A549 (cell line): ENCODE results near the gene TRIM8.

Source experiments
- CBX2 ChIP-seq: fragments of 200-600 bp; sonication (generic); IDR thresholded peaks from 2 replicates; pipeline ENCODE4 v1.6.1; 2016; ENCODE audit warnings: low read depth, mild to moderate bottlenecking, borderline replicate concordance
- CEBPB ChIP-seq, 2 experiments: fragments of >200 bp in 1 of 2; sonication (Bioruptor Twin) in 1 of 2; formaldehyde crosslinking in 1 of 2; IDR thresholded peaks; 2 replicates each; pipeline ENCODE4 v1.6.1; 2012 to 2016
- ESRRA ChIP-seq: fragments of 150-350 bp; IDR thresholded peaks from 2 replicates; pipeline ENCODE4 v1.6.1; 2014; ENCODE audit warnings: mild to moderate bottlenecking, low read length, borderline replicate concordance
- HOXA7 ChIP-seq: fragments of 250-450 bp; sonication (Bioruptor Pico); IDR thresholded peaks from 2 replicates; pipeline ENCODE4 v1.5.0; 2020; ENCODE audit warnings: mild to moderate bottlenecking, moderate library complexity
- MYC ChIP-seq: IDR thresholded peaks from 2 replicates; pipeline ENCODE4 v1.6.1; 2012; ENCODE audit warnings: mild to moderate bottlenecking, inconsistent platforms, low read length, improper control_type of control experiment, borderline replicate concordance
- POLR2A ChIP-seq: IDR thresholded peaks from 2 replicates; pipeline ENCODE4 v1.6.1; 2012; ENCODE audit warnings: mild to moderate bottlenecking, low read length
- RCOR1 ChIP-seq: fragments of 150-350 bp; IDR thresholded peaks from 2 replicates; pipeline ENCODE4 v1.6.1; 2014; ENCODE audit warnings: antibody characterized with exemption, low read length, low read depth
- RFX5 ChIP-seq: fragments of 450-650 bp; IDR thresholded peaks from 2 replicates; pipeline ENCODE4 v1.7.1; 2014; ENCODE audit warnings: antibody characterized with exemption, mild to moderate bottlenecking, moderate library complexity
- SMC3 ChIP-seq: fragments of >200 bp; sonication (Bioruptor Twin); formaldehyde crosslinking; IDR thresholded peaks from 3 replicates; pipeline ENCODE4 v1.6.1; 2018; ENCODE audit warnings: inconsistent platforms
- SREBF2 ChIP-seq: fragments of 450-650 bp; IDR thresholded peaks from 2 replicates; pipeline ENCODE4 v1.6.1; 2014; ENCODE audit warnings: mild to moderate bottlenecking, moderate library complexity
- TF ChIP-seq, protein P1 (sequence below): fragments of >200 bp; sonication (Bioruptor Twin); formaldehyde crosslinking; IDR thresholded peaks from 3 replicates; pipeline ENCODE4 v1.5.1; 2016
- TF ChIP-seq, protein P2 (sequence below): fragments of 200-600 bp; sonication (generic); IDR thresholded peaks from 2 replicates; pipeline ENCODE4 v1.6.1; 2016; ENCODE audit warnings: antibody characterized with exemption, mild to moderate bottlenecking, moderate library complexity
- TF ChIP-seq, protein P3 (sequence below): IDR thresholded peaks from 2 replicates; pipeline ENCODE4 v1.6.1; 2012
- TF ChIP-seq, protein P4 (sequence below): IDR thresholded peaks from 2 replicates; pipeline ENCODE4 v1.6.1; 2012; ENCODE audit warnings: low read depth, borderline replicate concordance

DNA sequence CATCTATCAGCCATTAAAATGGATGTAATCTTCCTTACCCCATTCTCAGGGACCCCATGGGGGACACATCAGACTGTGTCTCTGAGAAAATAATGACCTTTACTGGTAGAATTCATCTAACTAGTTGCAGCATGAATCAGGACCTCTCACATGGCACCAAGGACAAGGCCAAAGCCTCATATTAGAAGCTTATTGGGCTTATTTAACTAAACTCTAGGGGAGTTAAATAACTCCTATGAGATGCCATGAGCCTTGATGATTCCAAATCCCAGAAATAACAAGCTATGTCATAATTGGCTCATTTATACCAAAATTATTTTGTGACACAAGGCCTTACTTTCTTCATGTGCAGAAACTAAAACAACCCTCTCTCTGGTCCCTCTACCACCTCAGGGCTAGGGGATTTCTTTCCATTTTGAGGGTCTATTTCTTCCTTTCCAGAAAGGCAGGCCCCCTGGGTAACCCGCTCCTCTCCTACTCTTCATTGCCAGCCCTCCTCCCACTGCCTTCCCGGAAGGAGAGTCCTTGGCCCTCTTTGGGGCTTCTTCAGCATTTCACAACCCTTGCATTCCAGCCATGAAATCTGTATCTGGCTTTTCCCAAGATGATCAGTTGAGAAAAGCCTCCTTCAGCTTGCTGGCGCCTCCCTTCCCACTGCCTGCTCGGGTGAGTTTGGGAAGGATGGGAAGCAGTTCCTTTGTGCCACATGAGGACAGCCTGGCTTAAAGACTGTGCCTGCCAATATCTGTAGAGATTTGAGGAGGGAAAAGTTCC is 41.8 kb upstream of the TRIM8 start:
- TF ChIP-seq, protein P1, sequence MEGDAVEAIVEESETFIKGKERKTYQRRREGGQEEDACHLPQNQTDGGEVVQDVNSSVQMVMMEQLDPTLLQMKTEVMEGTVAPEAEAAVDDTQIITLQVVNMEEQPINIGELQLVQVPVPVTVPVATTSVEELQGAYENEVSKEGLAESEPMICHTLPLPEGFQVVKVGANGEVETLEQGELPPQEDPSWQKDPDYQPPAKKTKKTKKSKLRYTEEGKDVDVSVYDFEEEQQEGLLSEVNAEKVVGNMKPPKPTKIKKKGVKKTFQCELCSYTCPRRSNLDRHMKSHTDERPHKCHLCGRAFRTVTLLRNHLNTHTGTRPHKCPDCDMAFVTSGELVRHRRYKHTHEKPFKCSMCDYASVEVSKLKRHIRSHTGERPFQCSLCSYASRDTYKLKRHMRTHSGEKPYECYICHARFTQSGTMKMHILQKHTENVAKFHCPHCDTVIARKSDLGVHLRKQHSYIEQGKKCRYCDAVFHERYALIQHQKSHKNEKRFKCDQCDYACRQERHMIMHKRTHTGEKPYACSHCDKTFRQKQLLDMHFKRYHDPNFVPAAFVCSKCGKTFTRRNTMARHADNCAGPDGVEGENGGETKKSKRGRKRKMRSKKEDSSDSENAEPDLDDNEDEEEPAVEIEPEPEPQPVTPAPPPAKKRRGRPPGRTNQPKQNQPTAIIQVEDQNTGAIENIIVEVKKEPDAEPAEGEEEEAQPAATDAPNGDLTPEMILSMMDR = no peak
- TF ChIP-seq, protein P2, sequence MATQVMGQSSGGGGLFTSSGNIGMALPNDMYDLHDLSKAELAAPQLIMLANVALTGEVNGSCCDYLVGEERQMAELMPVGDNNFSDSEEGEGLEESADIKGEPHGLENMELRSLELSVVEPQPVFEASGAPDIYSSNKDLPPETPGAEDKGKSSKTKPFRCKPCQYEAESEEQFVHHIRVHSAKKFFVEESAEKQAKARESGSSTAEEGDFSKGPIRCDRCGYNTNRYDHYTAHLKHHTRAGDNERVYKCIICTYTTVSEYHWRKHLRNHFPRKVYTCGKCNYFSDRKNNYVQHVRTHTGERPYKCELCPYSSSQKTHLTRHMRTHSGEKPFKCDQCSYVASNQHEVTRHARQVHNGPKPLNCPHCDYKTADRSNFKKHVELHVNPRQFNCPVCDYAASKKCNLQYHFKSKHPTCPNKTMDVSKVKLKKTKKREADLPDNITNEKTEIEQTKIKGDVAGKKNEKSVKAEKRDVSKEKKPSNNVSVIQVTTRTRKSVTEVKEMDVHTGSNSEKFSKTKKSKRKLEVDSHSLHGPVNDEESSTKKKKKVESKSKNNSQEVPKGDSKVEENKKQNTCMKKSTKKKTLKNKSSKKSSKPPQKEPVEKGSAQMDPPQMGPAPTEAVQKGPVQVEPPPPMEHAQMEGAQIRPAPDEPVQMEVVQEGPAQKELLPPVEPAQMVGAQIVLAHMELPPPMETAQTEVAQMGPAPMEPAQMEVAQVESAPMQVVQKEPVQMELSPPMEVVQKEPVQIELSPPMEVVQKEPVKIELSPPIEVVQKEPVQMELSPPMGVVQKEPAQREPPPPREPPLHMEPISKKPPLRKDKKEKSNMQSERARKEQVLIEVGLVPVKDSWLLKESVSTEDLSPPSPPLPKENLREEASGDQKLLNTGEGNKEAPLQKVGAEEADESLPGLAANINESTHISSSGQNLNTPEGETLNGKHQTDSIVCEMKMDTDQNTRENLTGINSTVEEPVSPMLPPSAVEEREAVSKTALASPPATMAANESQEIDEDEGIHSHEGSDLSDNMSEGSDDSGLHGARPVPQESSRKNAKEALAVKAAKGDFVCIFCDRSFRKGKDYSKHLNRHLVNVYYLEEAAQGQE = no peak
- TF ChIP-seq CEBPB (IDR thresholded peaks at IDR 0.05) = no peak
- TF ChIP-seq POLR2A = no peak
- TF ChIP-seq HOXA7 = no peak
- no peak for TF ChIP-seq CBX2
- TF ChIP-seq SREBF2 = no peak
- TF ChIP-seq ESRRA = no peak
- no peak for TF ChIP-seq RFX5
- TF ChIP-seq, protein P3, sequence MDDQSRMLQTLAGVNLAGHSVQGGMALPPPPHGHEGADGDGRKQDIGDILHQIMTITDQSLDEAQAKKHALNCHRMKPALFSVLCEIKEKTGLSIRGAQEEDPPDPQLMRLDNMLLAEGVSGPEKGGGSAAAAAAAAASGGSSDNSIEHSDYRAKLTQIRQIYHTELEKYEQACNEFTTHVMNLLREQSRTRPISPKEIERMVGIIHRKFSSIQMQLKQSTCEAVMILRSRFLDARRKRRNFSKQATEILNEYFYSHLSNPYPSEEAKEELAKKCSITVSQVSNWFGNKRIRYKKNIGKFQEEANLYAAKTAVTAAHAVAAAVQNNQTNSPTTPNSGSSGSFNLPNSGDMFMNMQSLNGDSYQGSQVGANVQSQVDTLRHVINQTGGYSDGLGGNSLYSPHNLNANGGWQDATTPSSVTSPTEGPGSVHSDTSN = no peak
- TF ChIP-seq SMC3 = no peak
- TF ChIP-seq MYC = no peak
- TF ChIP-seq, protein P4, sequence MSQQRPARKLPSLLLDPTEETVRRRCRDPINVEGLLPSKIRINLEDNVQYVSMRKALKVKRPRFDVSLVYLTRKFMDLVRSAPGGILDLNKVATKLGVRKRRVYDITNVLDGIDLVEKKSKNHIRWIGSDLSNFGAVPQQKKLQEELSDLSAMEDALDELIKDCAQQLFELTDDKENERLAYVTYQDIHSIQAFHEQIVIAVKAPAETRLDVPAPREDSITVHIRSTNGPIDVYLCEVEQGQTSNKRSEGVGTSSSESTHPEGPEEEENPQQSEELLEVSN = no peak
- TF ChIP-seq RCOR1 = no peak
